SKM-1 (cell line): ENCODE measurements around the gene JAKMIP2.
"Not testable (repeated sequence)": the region's sequence is repeated elsewhere in the genome, so short reads cannot be mapped to it uniquely, and the experiment has no call there.

ENCODE experiments used
- DNase-seq: peaks from one replicate; lab custom pipeline; 2025; ENCODE audit not compliant: unreplicated experiment; lab: John Stamatoyannopoulos, UW

The JAKMIP2 gene

DNA sequence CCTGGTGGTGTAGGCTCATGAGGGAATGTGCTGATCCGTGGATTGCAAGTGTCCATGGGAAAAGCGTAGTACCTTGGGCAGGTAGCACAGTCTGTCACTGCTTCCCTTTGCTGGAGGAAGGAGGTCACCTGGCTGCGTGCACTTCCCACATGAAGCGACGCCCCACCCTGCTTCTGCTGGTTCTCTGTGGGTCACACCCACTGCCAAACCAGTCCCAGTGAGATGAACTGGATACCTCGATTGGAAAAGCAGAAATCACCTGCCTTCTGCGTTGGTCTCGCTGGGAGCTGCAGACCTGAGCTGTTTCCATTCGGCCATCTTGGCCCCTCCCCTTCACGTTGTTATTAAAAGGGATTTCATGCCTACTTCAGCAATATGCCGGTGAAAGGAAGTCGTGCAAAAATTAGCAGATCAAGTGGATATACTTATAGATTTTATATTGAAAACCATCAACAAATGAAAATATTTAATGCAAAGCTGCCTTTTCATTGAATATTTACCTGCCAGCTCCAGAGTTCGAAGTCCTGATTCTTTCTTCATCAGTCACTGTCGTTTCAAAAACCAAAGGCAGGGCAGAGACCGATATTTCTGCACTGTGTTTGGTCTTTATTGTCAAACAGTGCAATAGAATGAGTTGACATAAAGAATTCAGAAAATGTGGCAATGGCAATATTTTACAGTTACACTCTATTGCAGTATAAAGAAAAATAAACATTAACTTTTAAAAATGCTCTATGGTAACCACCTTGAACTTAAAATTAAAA lies 123.2 kb downstream of the JAKMIP2 start:
- DNase-seq = no peak

DNA sequence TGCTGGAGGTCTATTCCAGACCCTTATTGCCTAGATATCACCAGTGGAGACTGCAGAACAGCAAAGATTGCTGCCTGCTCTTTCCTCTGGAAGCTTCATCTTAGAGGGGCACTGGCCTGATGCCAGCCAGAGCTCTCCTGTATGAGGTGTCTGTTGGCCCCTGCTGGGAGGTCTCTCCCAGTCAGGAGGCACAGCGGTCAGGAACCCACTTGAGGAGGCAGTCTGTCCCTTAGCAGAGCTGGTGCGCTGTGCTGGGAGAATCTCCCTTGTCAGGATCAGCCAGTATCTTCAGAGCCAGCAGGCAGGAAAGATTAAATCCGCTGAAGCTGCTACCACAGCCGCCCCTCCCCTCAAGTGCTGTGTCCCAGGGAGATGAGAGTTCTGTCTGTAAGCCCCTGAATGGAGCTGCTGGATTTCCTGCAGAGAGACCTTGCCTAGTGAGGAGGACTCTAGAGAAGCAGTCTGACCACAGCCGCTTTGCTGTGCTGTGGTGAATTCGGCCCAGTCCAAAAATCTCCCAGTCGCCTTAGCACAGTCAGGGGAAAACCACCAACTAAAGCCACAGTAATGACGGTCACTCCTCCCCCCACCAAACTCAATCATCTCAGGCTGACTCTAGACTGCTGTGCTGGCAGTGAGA lies 124.1 kb downstream of the JAKMIP2 start:
- no peak for DNase-seq

DNA sequence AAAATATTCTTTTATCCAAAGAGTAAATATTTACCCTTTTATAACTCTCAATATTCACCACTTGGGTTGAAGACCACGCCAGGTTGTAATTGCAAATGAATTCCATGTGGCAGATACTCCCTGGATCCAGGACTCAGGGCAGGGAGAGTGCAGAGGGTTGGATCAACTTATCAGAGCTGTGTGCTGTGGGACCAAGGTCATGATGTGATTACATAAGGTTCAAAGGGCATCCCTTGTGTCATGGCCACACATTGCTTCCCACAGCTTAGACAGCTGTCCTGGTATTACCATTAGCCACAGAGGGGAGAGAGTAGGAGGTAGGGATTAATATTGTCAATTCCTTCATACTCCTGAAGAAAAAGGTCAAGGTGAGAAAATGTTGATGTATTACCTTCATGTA lies 133.9 kb downstream of the JAKMIP2 start:
- no peak for DNase-seq

DNA sequence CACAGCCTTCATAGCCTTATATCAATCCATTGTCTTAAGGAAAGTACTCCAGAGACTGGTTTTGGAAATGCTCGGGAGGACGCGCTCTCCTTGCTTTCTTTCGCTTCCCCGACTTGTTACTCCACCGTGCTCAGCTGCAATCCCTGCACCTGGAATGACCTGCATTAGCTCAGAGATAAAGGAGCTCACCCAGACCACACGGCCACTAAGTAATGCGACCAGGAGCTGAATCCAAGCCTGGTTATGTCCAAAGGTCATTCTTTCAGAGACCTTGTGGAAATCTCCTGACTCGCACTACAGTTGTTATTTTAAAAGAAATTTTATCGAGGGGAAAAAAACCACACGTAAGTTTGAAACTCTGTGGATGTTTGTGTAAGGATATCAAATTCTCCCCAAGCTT lies 137.3 kb downstream of the JAKMIP2 start:
- DNase-seq = no peak

DNA sequence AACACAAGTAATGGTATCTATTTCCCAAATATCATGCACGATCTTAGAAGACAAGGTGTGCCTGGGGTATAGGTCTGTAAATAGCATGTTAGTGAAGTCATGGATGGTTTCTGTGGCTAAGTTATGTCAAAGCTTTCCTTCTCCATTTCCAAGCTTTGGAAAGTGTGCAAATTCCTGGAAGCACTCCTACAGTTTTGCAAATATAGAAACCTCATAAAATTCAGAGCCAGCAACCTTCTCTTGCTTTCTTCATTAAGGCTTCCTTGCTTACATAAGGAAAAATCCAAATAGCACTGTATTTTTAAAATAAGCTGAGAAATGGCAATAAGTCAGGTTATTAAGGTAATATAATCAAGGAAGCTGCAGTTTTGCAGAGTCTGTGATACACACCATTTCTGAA lies 138.1 kb downstream of the JAKMIP2 start:
- DNase-seq = no peak

DNA sequence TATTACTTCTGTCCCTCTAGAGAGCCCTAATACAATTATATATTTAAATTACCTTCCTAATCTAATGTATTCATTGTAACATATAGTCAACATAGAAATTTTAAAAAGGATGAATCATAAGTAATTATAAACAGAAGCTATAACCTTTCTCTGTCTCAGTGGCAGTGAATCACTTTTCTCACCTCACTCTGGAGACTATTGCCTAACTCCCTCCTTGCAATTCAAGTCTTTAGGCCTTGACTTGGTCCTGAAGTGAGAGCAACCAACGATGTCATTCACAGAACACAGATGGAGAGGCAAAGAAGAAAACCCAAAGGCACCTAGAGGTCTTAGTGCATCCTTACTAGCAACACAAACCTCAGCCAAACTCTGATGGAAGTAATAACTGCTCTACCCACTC lies 139.4 kb downstream of the JAKMIP2 start:
- DNase-seq = no peak

DNA sequence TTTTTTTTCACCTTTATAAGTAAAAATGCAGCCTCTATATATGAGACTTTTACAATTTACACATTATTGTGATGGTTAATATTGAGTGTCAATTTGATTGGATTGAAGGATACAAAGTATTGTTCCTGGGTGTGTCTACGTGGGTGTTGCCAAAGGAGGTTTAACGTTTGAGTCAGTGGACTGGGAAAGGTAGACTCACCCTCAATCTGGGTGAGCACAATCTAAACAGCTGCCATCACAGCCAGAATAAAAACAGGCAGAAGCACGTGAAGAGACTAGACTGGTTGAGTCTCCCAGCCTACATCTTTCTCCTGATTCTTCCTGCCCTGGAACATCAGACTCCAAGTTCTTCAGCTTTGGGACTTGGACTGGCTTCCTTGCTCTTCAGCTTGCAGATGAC lies 139.9 kb downstream of the JAKMIP2 start:
- DNase-seq = no peak

DNA sequence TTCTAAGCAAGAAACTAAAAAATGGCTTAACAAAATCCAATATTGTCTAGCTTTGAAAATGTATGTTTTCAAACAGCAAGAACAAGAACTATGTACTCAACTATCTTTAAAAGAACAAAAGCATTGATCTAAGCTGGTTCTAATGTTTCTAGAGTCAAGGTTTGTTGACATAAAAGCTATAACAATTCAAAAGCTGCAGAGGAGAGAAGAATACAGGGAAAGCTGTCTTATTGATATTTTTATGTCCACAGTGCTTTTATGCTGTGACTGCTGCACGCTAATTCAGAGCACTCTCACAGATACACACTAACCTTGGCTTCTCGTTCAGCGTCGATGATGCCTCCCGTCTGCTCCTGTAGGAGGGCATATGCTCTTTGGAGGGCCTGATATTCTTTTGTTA lies 143.2 kb downstream of the JAKMIP2 start:
- no peak for DNase-seq

DNA sequence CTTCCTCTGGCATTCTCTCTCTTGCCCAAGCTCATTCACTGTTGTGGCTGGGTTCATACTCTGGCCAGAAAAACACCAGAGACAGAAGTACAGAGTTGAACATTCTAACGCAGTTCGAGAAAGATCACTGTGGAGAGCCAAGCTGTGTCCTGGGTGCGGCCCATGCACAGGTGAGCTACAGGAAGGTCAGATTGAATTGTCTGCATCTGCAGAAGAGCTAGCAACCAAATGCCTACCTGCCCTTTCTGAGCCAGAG lies 145.9 kb downstream of the JAKMIP2 start:
- no peak for DNase-seq

DNA sequence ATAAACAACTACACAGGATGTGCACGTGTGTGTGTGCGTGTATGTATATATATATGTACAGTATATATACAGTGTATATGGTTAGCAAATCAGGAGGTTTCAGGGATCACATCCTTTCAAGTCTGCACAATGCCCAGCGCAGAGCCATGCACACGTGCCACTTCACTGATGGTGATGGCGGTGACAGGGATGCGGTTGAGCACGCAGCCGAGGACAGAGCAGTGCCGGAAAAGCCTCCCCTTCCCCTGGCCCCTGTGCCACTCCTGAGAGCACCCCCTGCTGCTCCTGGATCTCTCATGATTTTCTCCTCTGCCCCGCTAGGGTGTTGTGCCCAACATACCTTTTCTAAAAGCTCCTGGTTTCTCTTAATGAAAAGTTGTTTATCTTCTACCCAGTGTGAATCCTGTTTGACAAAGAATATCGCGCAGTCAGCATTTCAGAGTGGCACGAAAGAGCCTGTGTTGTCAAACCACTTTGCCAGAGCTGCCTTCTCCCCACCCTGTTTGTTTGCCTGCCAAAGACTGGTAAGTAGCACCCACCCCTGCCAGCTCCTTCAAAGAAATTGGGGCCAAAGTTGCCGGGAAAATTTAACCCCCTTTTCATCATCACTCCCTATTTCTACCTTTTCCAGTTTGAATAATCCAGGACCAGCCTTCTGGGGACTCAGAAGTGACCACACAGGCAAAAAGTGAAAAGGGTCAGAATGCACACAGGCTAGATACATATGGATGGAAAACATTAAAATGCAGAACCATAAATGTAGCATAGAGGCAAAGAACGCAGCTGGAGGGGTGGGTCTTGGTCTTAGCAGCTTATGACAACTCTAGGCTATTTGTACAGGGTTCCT lies 146.4 kb downstream of the JAKMIP2 start:
- DNase-seq = no peak

DNA sequence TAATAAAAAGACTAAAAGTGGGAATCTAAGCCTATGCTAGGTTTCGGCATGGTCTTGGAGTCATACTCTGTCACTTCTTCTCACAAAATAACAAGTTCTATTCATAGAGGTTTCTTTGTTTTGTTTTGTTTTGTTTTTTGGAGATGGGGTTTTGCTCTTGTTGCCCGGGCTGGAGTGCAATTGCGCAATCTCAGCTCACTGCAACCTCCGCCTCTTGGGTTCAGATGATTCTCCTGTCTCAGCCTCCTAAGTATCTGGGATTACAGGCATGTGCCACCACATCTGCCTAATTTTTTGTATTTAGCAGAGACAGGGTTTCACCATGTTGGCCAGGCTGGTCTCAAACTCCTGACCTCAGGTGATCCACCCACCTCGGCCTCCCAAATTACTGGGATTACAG lies 147.1 kb downstream of the JAKMIP2 start:
- DNase-seq = not testable (repeated sequence)

DNA sequence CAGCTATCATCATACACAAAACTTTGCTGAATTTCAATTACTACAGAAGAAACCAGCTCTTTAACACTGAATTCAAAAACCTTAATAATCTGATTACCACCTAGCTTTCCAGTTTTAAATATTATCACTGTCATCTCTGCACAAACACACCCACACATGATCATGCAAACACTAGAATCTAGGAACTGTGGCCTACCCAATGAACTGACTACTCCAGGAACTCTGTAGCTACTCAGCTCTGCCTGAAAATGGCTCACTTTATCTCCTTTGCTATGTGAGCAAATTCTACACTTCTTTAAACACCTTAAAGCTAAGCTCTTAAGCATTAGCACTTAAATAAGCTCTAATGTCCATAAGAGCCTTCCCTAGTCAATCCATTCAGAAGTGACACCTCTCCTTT lies 149.4 kb downstream of the JAKMIP2 start:
- DNase-seq = no peak

DNA sequence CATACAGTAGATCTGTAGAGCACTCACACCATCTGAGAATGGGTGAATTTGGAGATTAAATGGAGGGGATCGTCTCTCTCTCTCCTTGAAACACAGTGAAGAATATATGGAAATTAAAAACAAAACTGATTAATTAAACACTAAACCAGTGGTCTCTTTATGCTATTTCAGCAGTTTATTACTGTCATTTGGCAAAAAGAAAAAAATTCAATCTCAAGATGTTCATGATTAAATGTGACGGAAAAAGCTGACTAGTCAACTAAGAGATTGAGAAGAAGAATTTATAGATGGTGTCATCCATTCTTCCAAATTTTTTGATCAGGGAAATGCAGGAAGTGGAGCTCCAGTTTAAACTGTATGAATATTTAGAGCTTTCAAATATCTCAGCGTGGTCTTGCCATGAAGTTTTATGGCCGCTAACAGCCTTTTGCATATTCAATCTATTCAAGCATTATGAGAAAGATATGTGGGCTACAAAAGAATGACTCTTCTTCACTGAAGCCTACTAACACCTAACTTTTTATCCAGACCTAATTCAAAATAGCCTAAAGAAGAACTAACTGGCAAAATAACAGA lies 151.0 kb downstream of the JAKMIP2 start:
- no peak for DNase-seq

DNA sequence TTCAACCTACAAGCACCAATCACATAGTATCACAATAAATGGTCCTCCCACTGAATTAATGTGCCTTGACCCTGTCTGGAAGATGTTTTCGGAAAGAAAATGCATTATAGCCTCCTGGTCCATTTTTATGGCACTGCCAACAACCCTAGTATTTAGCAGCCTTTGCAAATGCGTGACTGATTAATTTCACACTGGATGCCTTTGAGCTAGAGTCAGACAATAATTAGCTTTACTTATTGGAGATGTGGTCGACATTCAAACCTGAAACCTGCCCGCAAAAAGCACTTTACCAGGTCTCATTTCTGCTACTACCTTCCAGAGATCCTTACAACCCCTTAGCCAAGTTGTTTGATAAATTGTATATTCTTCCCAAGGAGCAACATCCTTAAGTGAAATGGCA lies 153.3 kb downstream of the JAKMIP2 start:
- no peak for DNase-seq

DNA sequence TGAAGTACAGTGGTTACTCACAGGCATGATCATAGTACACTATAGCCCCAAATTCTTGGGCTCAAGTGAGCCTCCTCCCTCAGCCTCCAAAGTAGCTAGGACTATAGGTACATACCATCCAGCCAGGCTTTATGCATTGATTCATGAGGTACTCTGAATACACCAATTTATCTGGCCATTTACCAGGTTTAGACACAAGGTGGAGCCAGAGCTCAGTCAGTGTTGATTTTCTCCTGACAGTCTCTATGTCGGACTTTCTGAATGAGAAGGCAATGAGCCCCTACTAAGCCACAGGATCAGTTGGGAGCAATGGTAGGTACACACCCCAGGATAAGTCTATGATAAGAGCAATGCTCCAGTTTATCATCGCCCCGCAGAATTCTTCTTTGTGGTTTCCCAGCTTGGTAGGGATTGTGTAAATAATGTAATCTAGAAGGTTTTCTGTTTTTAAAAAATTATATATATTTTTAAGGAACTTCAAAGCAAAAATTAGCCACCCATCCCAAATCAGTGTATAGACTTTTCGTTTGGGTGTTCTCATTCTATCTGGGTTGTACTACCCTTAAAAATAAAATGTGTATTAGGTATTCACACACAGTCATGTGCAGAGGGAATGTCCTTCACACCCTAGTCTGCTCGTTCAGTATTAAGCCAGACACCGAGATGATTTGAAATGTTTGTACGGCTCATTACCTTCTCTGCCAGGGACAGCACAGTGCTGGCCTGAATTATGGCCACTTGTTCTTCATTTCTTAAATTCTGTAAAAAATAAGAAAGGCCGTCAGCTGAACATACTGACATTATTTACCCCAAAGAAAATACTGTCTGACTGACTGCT lies 154.3 kb downstream of the JAKMIP2 start:
- peak; percentile 40 for DNase-seq

DNA sequence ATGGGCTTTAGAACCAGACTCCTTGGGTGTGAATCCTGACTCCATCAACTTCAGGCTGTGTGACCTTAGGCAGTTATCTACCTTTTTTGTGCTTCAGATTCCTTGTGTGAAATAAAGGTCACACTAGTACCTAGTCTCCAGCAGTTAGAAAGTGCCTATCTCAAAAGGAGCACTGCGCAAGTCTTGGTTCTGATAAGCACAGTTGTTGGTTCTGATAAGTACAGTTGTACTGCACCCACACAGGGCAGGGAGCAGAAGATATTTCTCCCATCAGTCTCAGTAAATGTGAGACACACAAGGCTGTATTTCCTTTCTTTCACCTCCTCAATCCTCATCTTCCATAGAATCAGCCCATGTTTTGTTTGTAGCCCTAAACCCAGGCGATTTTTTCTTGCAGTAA lies 156.1 kb downstream of the JAKMIP2 start:
- no peak for DNase-seq

DNA sequence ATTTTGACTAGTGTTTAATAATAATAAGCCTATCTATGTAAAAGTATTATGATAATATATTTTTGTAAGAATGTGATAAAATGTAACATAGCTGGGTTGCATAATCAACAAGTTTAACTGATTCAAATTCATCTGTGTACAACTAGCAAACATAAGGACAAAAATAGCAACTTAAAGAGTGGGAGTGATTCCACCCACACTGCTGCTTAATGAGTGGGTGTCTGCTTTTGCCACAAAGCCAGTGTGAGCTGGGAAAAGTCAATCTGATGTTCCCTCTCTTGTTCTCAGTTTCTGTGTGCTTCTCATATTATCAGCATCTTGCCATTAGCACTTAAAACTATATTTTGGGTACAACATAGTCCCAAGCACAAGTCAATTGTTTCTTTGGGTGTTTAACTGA lies 161.5 kb downstream of the JAKMIP2 start:
- no peak for DNase-seq

DNA sequence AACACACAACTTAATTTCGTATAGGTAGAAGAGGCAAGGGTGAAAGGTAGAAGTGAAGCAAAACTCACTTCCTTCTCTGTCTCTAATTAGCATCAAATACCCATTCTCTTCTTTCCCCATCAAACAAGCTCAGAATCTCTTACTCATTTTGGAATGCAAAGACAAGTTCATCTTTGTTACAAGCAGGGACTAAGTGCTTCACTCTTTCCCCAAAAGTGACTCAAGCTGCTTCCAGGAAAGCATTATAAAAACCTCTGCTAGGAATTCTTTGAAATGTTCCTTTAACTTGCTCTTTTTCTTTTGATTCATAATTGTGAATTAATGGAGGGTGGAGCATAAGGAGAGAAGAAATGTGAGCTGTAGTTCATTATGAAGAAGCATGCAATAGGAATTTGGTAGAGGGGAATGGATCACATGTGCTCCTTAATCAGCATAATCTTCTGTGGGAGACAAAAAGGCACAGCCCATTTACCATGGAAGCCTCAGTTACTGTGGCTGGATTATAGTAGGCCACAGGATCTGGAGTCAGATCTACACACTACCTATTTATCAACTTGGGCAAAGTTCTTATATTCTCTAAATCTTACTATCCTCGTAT lies 163.1 kb downstream of the JAKMIP2 start:
- DNase-seq = no peak

DNA sequence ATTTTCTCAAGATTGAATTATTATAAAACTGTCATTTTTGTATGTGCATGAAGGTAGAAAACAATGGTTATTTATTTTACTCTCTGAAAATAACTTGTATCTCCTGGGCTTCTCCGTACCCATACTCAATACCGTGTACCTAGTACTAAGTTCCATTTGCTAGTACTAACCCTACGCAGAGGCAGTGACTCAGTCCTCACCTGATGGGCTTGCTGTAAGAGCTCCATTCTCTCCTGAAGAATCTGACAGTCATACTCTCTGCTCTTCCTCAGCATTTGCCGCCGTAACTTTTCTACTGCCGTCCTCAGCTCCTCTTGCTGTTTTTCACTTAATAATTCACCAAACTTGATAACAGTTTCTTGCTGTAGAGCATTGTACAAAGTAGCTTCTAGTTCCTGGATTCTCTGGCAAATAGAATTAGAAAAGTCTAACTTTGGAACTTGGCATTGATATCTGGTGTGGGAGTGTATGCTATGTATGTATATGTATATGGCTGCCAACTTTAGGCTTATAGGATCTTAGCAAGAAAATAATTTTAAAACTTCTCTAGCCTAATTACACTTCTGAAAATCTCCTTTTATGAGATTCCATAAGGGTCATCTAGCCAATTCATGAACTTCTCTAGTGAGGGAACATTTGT lies 164.7 kb downstream of the JAKMIP2 start:
- DNase-seq = no peak

DNA sequence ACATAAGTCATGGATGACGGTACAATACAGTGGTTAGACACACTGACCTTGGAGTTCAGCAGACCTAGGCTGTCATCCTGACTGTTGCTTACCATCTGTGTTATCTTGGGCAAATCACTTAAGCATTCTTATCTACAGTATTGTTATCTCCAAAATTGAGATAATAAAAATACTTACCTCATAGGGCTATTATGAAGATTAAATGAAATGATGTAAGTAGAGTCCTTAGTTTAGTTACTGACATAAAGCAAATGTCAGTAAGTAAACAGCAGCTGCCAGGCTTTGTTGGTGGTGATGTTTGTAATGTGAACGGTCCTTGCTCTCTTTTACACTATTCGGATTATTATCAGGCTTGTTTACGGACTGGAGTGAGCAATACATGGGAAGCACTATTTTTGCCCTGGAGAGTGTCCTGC lies 165.3 kb downstream of the JAKMIP2 start:
- DNase-seq = no peak
